HEK293 (cell line): ENCODE data around the gene ATP5F1B.
A peak's percentile ranks its signal among the peaks of the same experiment; 100 is the strongest.

Source experiments
- CTCF ChIA-PET: fragments of 350-600 bp; formaldehyde crosslinking; extraction: SDS; loops from one replicate; lab custom pipeline; 2021; ENCODE audit warnings: antibody characterized with exemption; lab: Yijun Ruan, JAX
- POLR2A ChIA-PET: fragments of 300-600 bp; formaldehyde crosslinking; extraction: SDS; loops from one replicate; lab custom pipeline; 2020; ENCODE audit warnings: antibody characterized with exemption, inconsistent platforms; lab: Yijun Ruan, JAX
- H3K27ac ChIP-seq: fragments of 200-500 bp; sonication (Bioruptor generic); 2 replicates; pipeline ENCODE4 v1.5.1; 2014; ENCODE audit warnings: low read depth, low read length, control low read depth, inconsistent platforms; ENCODE audit errors: extremely low read depth
- H3K36me3 ChIP-seq, 2 experiments: fragments of 200-500 bp in 1 of 2; sonication (Bioruptor generic) in 1 of 2; 1 replicate in 1 of 2; 2 replicates in 1 of 2; pipeline ENCODE4 v1.5.1; 2014 to 2017; ENCODE audit warnings: inconsistent platforms in 2 of 2, low read length in 2 of 2; ENCODE audit not compliant: control insufficient read depth in 2 of 2, insufficient read depth in 1 of 2
- H3K4me1 ChIP-seq: fragments of 200-500 bp; sonication (Bioruptor generic); 2 replicates; pipeline ENCODE4 v1.5.1; 2014; ENCODE audit warnings: mild to moderate bottlenecking, low read length, inconsistent platforms; ENCODE audit not compliant: control insufficient read depth, insufficient read depth
- H3K4me3 ChIP-seq: 2 replicates; pipeline ENCODE4 v1.5.1; 2011; ENCODE audit warnings: low read depth, mild to moderate bottlenecking, control low read depth, low read length, moderate library complexity
- H3K9me3 ChIP-seq: fragments of 200-500 bp; sonication (Bioruptor generic); 2 replicates; pipeline ENCODE4 v1.5.1; 2014; ENCODE audit warnings: low read depth, low read length, inconsistent platforms; ENCODE audit not compliant: control insufficient read depth, insufficient read depth
- CTCF ChIP-seq: fragments of 450-650 bp; formaldehyde crosslinking; IDR thresholded peaks from 2 replicates; pipeline ENCODE4 v1.5.1; 2016; ENCODE audit warnings: missing biosample characterization, missing genetic modification characterization
- GLI2 ChIP-seq: fragments of 450-650 bp; formaldehyde crosslinking; IDR thresholded peaks from 2 replicates; pipeline ENCODE4; 2017; ENCODE audit warnings: missing biosample characterization, missing genetic modification characterization, low read depth, borderline replicate concordance
- GLIS1 ChIP-seq: fragments of 450-650 bp; formaldehyde crosslinking; IDR thresholded peaks from 2 replicates; pipeline ENCODE4 v1.5.1; 2016; ENCODE audit warnings: missing biosample characterization, missing genetic modification characterization
- PATZ1 ChIP-seq: fragments of 450-650 bp; formaldehyde crosslinking; IDR thresholded peaks from 2 replicates; pipeline ENCODE4 v1.5.1; 2016; ENCODE audit warnings: missing biosample characterization, missing genetic modification characterization
- PRDM1 ChIP-seq: fragments of 450-650 bp; formaldehyde crosslinking; IDR thresholded peaks from 2 replicates; pipeline ENCODE4; 2016; ENCODE audit warnings: missing biosample characterization, missing genetic modification characterization
- YY2 ChIP-seq: fragments of 450-650 bp; formaldehyde crosslinking; IDR thresholded peaks from 2 replicates; pipeline ENCODE4 v1.5.1; 2016; ENCODE audit warnings: missing biosample characterization, missing genetic modification characterization
- ZBTB17 ChIP-seq: fragments of 450-650 bp; formaldehyde crosslinking; IDR thresholded peaks from 2 replicates; pipeline ENCODE4 v1.5.1; 2016; ENCODE audit warnings: missing biosample characterization, missing genetic modification characterization
- ZNF132 ChIP-seq: fragments of 450-650 bp; formaldehyde crosslinking; IDR thresholded peaks from 2 replicates; pipeline ENCODE4 v1.5.1; 2017; ENCODE audit warnings: missing biosample characterization, missing genetic modification characterization, borderline replicate concordance
- ZNF18 ChIP-seq: fragments of 450-650 bp; formaldehyde crosslinking; IDR thresholded peaks from 2 replicates; pipeline ENCODE4 v1.5.1; 2016; ENCODE audit warnings: missing biosample characterization, missing genetic modification characterization
- ZNF362 ChIP-seq: fragments of 450-650 bp; formaldehyde crosslinking; IDR thresholded peaks from 2 replicates; pipeline ENCODE4 v1.5.1; 2016; ENCODE audit warnings: missing biosample characterization, missing genetic modification characterization
- ZNF449 ChIP-seq: fragments of 450-650 bp; formaldehyde crosslinking; IDR thresholded peaks from 2 replicates; pipeline ENCODE4 v1.5.1; 2017; ENCODE audit warnings: missing biosample characterization, mild to moderate bottlenecking, missing genetic modification characterization, moderate library complexity
- ZNF473 ChIP-seq: fragments of 450-650 bp; formaldehyde crosslinking; IDR thresholded peaks from 2 replicates; pipeline ENCODE4 v1.5.1; 2017; ENCODE audit warnings: missing biosample characterization, missing genetic modification characterization
- ZNF654 ChIP-seq: fragments of 450-650 bp; formaldehyde crosslinking; IDR thresholded peaks from 2 replicates; pipeline ENCODE4 v1.5.1; 2016; ENCODE audit warnings: low read depth, missing biosample characterization, missing genetic modification characterization
- ZNF660 ChIP-seq: fragments of 450-650 bp; IDR thresholded peaks from 2 replicates; pipeline ENCODE4 v1.5.1; 2018; ENCODE audit warnings: missing biosample characterization, mild to moderate bottlenecking, missing genetic modification characterization
- ZSCAN5A ChIP-seq: fragments of 450-650 bp; formaldehyde crosslinking; IDR thresholded peaks from 2 replicates; pipeline ENCODE4 v1.5.1; 2016; ENCODE audit warnings: missing biosample characterization, missing genetic modification characterization

ATP5F1B gene

GRCh38 chr12:56591961-56592360, 53.8 kb downstream of the ATP5F1B start (continued):
- TF ChIP-seq PRDM1 (tag by site-specific recombination), result no peak
- no peak for TF ChIP-seq ZBTB17 (tag by site-specific recombination)

GRCh38 chr12:56591126-56591525, 54.7 kb downstream of the ATP5F1B start:
- H3K4me1 ChIP-seq, result no peaks in the 10 kb centered on the region; the same call in 1 of the 2 replicates
- ChIA-PET POLR2A (interaction anchor here (1.0 kb wide), 1 partner anchor 70 kb away, joined by 3 read pairs; the partner anchor contains the start of gene RBMS2), CTCF (interaction anchor here (0.8 to 12.5 kb wide), 8 partner anchors 16 to 89 kb away, joined by 3 to 139 read pairs (median 4); no protein-coding TSS in a partner anchor)

GRCh38 chr12:56590237-56590830, 55.5 kb downstream of the ATP5F1B start:
- ChIA-PET CTCF (interaction anchor here (0.6 to 12.5 kb wide), 15 partner anchors 9 to 126 kb away, joined by 3 to 139 read pairs (median 3); no protein-coding TSS in a partner anchor), POLR2A (no interaction called here)
- no peak overlapping the region for H3K4me3 ChIP-seq
- no peaks in the 10 kb centered on the region; the same call in 1 of the 2 replicates for H3K4me1 ChIP-seq
- 0 out of 2 replicates have a peak, but pooled peaks have one; percentile 14 for TF ChIP-seq CTCF (tag by site-specific recombination)
- no peak for TF ChIP-seq YY2 (tag by site-specific recombination)
- no peak for TF ChIP-seq ZNF473 (tag by site-specific recombination)
- peak; percentile 96 for TF ChIP-seq GLIS1 (tag by site-specific recombination)
- peak; percentile 83 for TF ChIP-seq ZNF660 (tag by site-specific recombination)
- TF ChIP-seq ZNF654, result peak; percentile 44
- TF ChIP-seq PATZ1, result no peak
- no peaks in the 10 kb centered on the region for H3K9me3 ChIP-seq
- H3K27ac ChIP-seq, result no peak overlapping the region
- H3K36me3 ChIP-seq, result peaks cover 0 to 35% of the 10 kb centered on the region in 2 experiments; a peak in 2 of 3 replicates

More at GRCh38 chr12:56591126-56591525, 54.7 kb downstream of the ATP5F1B start:
- Histone ChIP-seq H3K4me3 (no peak overlapping the region), H3K9me3 (no peaks in the 10 kb centered on the region), H3K36me3 (peaks cover 0 to 43% of the 10 kb centered on the region in 2 experiments; a peak in 2 of 3 replicates), H3K27ac (no peak overlapping the region)
- TF ChIP-seq ZSCAN5A (no peak), ZNF18 (tag by site-specific recombination) (no peak), ZNF132 (tag by site-specific recombination) (no peak), GLI2 (tag by site-specific recombination) (no peak), ZNF449 (tag by site-specific recombination) (no peak), YY2 (tag by site-specific recombination) (no peak), ZNF362 (no peak)
